CD14-positive monocyte (primary cell): Measurements from ENCODE around the gene CDH23. TPM values are rescaled to one million over a fixed set of nuclear protein-coding genes. Genes with fewer than 3 reads are reported as not detected.
A peak's percentile ranks its signal among the peaks of the same experiment; 100 is the strongest.

ENCODE experiments used
- DNase-seq, 3 donors: peaks; one replicate each; pipeline ENCODE4 v3.0.0-alpha.2; 2011 to 2022
- H2AFZ ChIP-seq: 2 replicates; pipeline ENCODE4 v1.6.0; 2012; ENCODE audit warnings: mild to moderate bottlenecking, low read depth, low read length, inconsistent platforms; ENCODE audit not compliant: insufficient read depth, poor library complexity, severe bottlenecking
- H3K27ac ChIP-seq, 2 donors: 1 replicate in 1 of 2; 2 replicates in 1 of 2; pipeline ENCODE4 v1.5.1; 2012 to 2013; ENCODE audit warnings: low read length in 2 of 2, control low read depth in 1 of 2, inconsistent platforms in 1 of 2, low read depth in 1 of 2, mild to moderate bottlenecking in 1 of 2
- H3K27me3 ChIP-seq, 2 donors: one replicate each; pipeline versions ENCODE4 v1.6.0 to v1.6.1; 2011 to 2013; ENCODE audit warnings: low read length in 2 of 2; ENCODE audit not compliant: control insufficient read depth in 2 of 2, insufficient read depth in 2 of 2
- H3K36me3 ChIP-seq, 2 donors: replicated peaks in 1 of 2; 1 replicate in 1 of 2; 2 replicates in 1 of 2; pipeline versions ENCODE4 v1.5.1 to v1.6.1; 2012 to 2013; ENCODE audit warnings: low read length in 2 of 2, control low read depth in 1 of 2, inconsistent platforms in 1 of 2, mild to moderate bottlenecking in 1 of 2; ENCODE audit not compliant: insufficient read depth in 2 of 2, control insufficient read depth in 1 of 2
- H3K4me1 ChIP-seq, 2 donors: 1 replicate in 1 of 2; 2 replicates in 1 of 2; pipeline versions ENCODE4 v1.5.1 to v1.6.1; 2012 to 2013; ENCODE audit warnings: low read length in 2 of 2, control low read depth in 1 of 2, inconsistent platforms in 1 of 2, mild to moderate bottlenecking in 1 of 2, moderate library complexity in 1 of 2; ENCODE audit not compliant: insufficient read depth in 2 of 2, control insufficient read depth in 1 of 2
- H3K4me2 ChIP-seq: replicated peaks from 2 replicates; pipeline ENCODE3; 2012; ENCODE audit warnings: low read length, moderate library complexity, mild to moderate bottlenecking; ENCODE audit not compliant: poor library complexity, severe bottlenecking; ENCODE audit errors: extremely low read depth
- H3K4me3 ChIP-seq, 3 experiments: fragments of 200-600 bp in 1 of 3; sonication (generic) in 1 of 3; replicated peaks in 1 of 3; 1 replicate in 2 of 3; 2 replicates in 1 of 3; pipeline ENCODE4 v1.5.1; 2011 to 2013; ENCODE audit warnings: low read length in 3 of 3, mild to moderate bottlenecking in 3 of 3, control low read depth in 2 of 3, low read depth in 2 of 3, inconsistent platforms in 1 of 3, moderate library complexity in 1 of 3
- H3K79me2 ChIP-seq: 2 replicates; pipeline ENCODE4 v1.6.0; 2012; ENCODE audit warnings: mild to moderate bottlenecking, control low read depth, inconsistent platforms, low read length, moderate library complexity; ENCODE audit not compliant: insufficient read depth
- H3K9ac ChIP-seq: 2 replicates; pipeline ENCODE4 v1.6.0; 2017; ENCODE audit warnings: low read length, mild to moderate bottlenecking; ENCODE audit not compliant: insufficient read depth, poor library complexity, severe bottlenecking
- H3K9me3 ChIP-seq, 2 donors: replicated peaks in 1 of 2; 1 replicate in 1 of 2; 2 replicates in 1 of 2; pipeline versions ENCODE4 v1.5.1 to v1.6.1; 2012 to 2013; ENCODE audit warnings: low read length in 2 of 2, control low read depth in 1 of 2; ENCODE audit not compliant: control insufficient read depth in 1 of 2, insufficient read depth in 1 of 2
- H4K20me1 ChIP-seq: 2 replicates; pipeline ENCODE4 v1.6.0; 2012; ENCODE audit warnings: mild to moderate bottlenecking, low read length, control low read depth, moderate library complexity; ENCODE audit not compliant: insufficient read depth
- H3K27ac Mint-ChIP-seq, 7 donors: one replicate each; pipeline ENCODE4 v1.8.0; 2020; ENCODE audit warnings: mild to moderate bottlenecking in 7 of 7, mixed read lengths in 7 of 7, moderate library complexity in 6 of 7, inconsistent platforms in 2 of 7
- H3K27me3 Mint-ChIP-seq, 3 donors: one replicate each; pipeline ENCODE4 v1.8.0; 2021 to 2022; ENCODE audit warnings: low read depth in 3 of 3, mild to moderate bottlenecking in 3 of 3, mixed read lengths in 3 of 3, moderate library complexity in 3 of 3, inconsistent platforms in 1 of 3
- H3K36me3 Mint-ChIP-seq, 2 donors: one replicate each; pipeline ENCODE4 v1.8.0; 2020; ENCODE audit warnings: mixed read lengths in 2 of 2, inconsistent platforms in 1 of 2, mild to moderate bottlenecking in 1 of 2
- H3K4me1 Mint-ChIP-seq: one replicate; pipeline ENCODE4 v1.8.0; 2020; ENCODE audit warnings: mild to moderate bottlenecking, mixed read lengths
- H3K4me3 Mint-ChIP-seq, 2 donors: one replicate each; pipeline ENCODE4 v1.8.0; 2020; ENCODE audit warnings: mild to moderate bottlenecking in 2 of 2, mixed read lengths in 2 of 2, moderate library complexity in 1 of 2
- H3K9me3 Mint-ChIP-seq, 7 donors: one replicate each; pipeline ENCODE4 v1.8.0; 2020 to 2022; ENCODE audit warnings: mixed read lengths in 7 of 7, mild to moderate bottlenecking in 6 of 7, moderate library complexity in 6 of 7, inconsistent platforms in 2 of 7
- CTCF ChIP-seq: fragments of 200-600 bp; IDR thresholded peaks from one replicate; pipeline ENCODE4 v1.8.0; 2022; ENCODE audit warnings: antibody characterized with exemption, mild to moderate bottlenecking
- WGBS: methylation state at CpG from one replicate; pipeline ENCODE4 v1.1.5; 2013; ENCODE audit warnings: missing lambda C conversion rate; ENCODE audit not compliant: insufficient coverage; 5-methylcytosine and 5-hydroxymethylcytosine counted together
- intact Hi-C, 2 donors: fragments of 100-400 bp; cut with micrococcal nuclease; formaldehyde crosslinking; loops; one replicate each; pipeline versions ENCODE4 v1.15.0 to v1.15.1; 2023
- polyA plus RNA-seq, 3 donors: library from polyadenylated mRNA; depleted of rRNA in 1 of 3; unstranded in 2 of 3; stranded (reverse) in 1 of 3; fragments of 300-500 nt in 2 of 3; fragments of >200 nt in 1 of 3; fragmentation: Illumina TruSeq in 2 of 3; gene quantifications; 1 replicate in 2 of 3; 2 replicates in 1 of 3; pipeline ENCODE4 v1.2.3, GENCODE V29; 2012 to 2021

Gene CDH23
- polyA plus RNA-seq, 3 donors, result 8.2 to 36.2 (median 10.5) TPM

- peaks cover 0 to 3% of the 10 kb centered on the region in 2 donors for H3K4me1 ChIP-seq
- no peaks in the 10 kb centered on the region for H3K9me3 ChIP-seq
- 97% methylated on average over 6 of the region's 11 CpGs for WGBS
- Mint-ChIP-seq H3K36me3 (no peaks in the 10 kb centered on the region), H3K27ac (no peak overlapping the region), H3K4me1 (peaks cover 6% of the 10 kb centered on the region), H3K27me3 (peaks cover 2 to 4% (median 4%) of the 10 kb centered on the region in 3 donors), H3K9me3 (peaks cover 0 to 5% (median 0%) of the 10 kb centered on the region in 7 donors), H3K4me3 (no peak overlapping the region)
- no peak overlapping the region for H3K9ac ChIP-seq
- H3K4me2 ChIP-seq, result no peak overlapping the region
- H3K4me3 ChIP-seq, result no peak overlapping the region
- intact Hi-C loops, result no loop called here
- no peaks in the 10 kb centered on the region for H3K79me2 ChIP-seq
- no peaks in the 10 kb centered on the region for H3K27me3 ChIP-seq
- TF ChIP-seq CTCF, result no peak
- H4K20me1 ChIP-seq, result no peaks in the 10 kb centered on the region
- H3K36me3 ChIP-seq, result no peaks in the 10 kb centered on the region
- no peak overlapping the region for H3K27ac ChIP-seq
- H2AFZ ChIP-seq, result no peak overlapping the region
- no peak for DNase-seq
These were observed 132.6 kb downstream of the CDH23 start for GRCh38 chr10:71529207-71529827.

- Histone ChIP-seq H3K79me2 (no peaks in the 10 kb centered on the region), H2AFZ (no peak overlapping the region), H4K20me1 (no peaks in the 10 kb centered on the region), H3K4me1 (peaks cover 0 to 3% of the 10 kb centered on the region in 2 donors), H3K4me3 (no peak overlapping the region), H3K9ac (no peak overlapping the region), H3K9me3 (no peaks in the 10 kb centered on the region), H3K36me3 (no peaks in the 10 kb centered on the region), H3K27me3 (no peaks in the 10 kb centered on the region), H3K4me2 (no peak overlapping the region), H3K27ac (no peak overlapping the region)
- 100% methylated on average over 3 of the region's 4 CpGs for WGBS
- H3K36me3 Mint-ChIP-seq, result no peaks in the 10 kb centered on the region
- no peak for TF ChIP-seq CTCF
- peaks cover 6% of the 10 kb centered on the region for H3K4me1 Mint-ChIP-seq
- H3K4me3 Mint-ChIP-seq, result no peak overlapping the region
- peaks cover 0 to 4% (median 0%) of the 10 kb centered on the region in 3 donors for H3K27me3 Mint-ChIP-seq
- H3K27ac Mint-ChIP-seq, result peak overlapping the region in 1 of 7 donors; percentile 37
- intact Hi-C loops, result no loop called here
- DNase-seq, result no peak
- H3K9me3 Mint-ChIP-seq, result peaks cover 0 to 5% (median 0%) of the 10 kb centered on the region in 7 donors
These were observed 134.1 kb downstream of the CDH23 start for GRCh38 chr10:71530781-71531180.
